ENCODE results near the gene CCNB1.
"Not testable (repeated sequence)": the region's sequence is repeated elsewhere in the genome, so short reads cannot be mapped to it uniquely, and the experiment has no call there.

CCNB1 gene

GRCh38 chr5:69187342-69187741 is 20.4 kb downstream of the CCNB1 start:
- no peak for DNase-seq (ENCODE audit: low read depth)

GRCh38 chr5:69188811-69189161 is 21.8 kb downstream of the CCNB1 start:
- DNase-seq (ENCODE audit: low read depth), result no peak

GRCh38 chr5:69189162-69190086 is 22.5 kb downstream of the CCNB1 start, which contains the start of gene CENPH:
Gene CENPH, plus strand, starts transcription at chr5:69189583. Its CDS starts 52 bp downstream, at chr5:69189635.
- peak; percentile 94 for DNase-seq (ENCODE audit: low read depth)

GRCh38 chr5:69202497-69202896 is 35.5 kb downstream of the CCNB1 start:
- no peak for DNase-seq (ENCODE audit: low read depth)

GRCh38 chr5:69206528-69207190 is 39.7 kb downstream of the CCNB1 start:
- DNase-seq (ENCODE audit: low read depth), result peak; percentile 43

GRCh38 chr5:69209602-69210001 is 42.7 kb downstream of the CCNB1 start:
- no peak for DNase-seq (ENCODE audit: low read depth)

GRCh38 chr5:69211200-69211599 is 44.2 kb downstream of the CCNB1 start:
- DNase-seq (ENCODE audit: low read depth), result no peak

- DNase-seq (ENCODE audit: low read depth), result no peak
Observed at GRCh38 chr5:69212022-69212421, 45.1 kb downstream of the CCNB1 start.

GRCh38 chr5:69213513-69214215 is 46.7 kb downstream of the CCNB1 start:
- peak; percentile 66 for DNase-seq (ENCODE audit: low read depth)

- DNase-seq (ENCODE audit: low read depth), result no peak
Observed at GRCh38 chr5:69217151-69217511, 50.2 kb downstream of the CCNB1 start.

GRCh38 chr5:69217548-69218526 is 50.9 kb downstream of the CCNB1 start:
- DNase-seq (ENCODE audit: low read depth), result peak; percentile 95

- DNase-seq (ENCODE audit: low read depth), result no peak
Observed at GRCh38 chr5:69219939-69220338, 53.0 kb downstream of the CCNB1 start.

GRCh38 chr5:69220371-69220770 is 53.4 kb downstream of the CCNB1 start:
- not testable (repeated sequence) for DNase-seq (ENCODE audit: low read depth)

- not testable (repeated sequence) for DNase-seq (ENCODE audit: low read depth)
Observed at GRCh38 chr5:69220833-69221232, 53.9 kb downstream of the CCNB1 start.

- DNase-seq (ENCODE audit: low read depth), result no peak
Observed at GRCh38 chr5:69224520-69224919, 57.6 kb downstream of the CCNB1 start.

GRCh38 chr5:69225860-69226259 is 58.9 kb downstream of the CCNB1 start:
- DNase-seq (ENCODE audit: low read depth), result no peak
